Mesenteric fat pad (tissue), 1 donor: Measurements from ENCODE around the gene CDADC1. TPM values are rescaled to one million over a fixed set of nuclear protein-coding genes. Genes with fewer than 3 reads are reported as not detected.

Experiments used
- total RNA-seq: library from RNA; stranded (reverse); fragmentation: NEBNext Ultra II Directional; extraction: Animal tissue kit (Norgen Biotek cat#: 25700); gene quantifications from one replicate; pipeline ENCODE4 v1.2.1, GENCODE V29; 2021
- donor health status: DM: yes; HTN: yes; CAD: no.

The CDADC1 gene
- total RNA-seq, 1 donor from 2014 or later, result 12.3 TPM

Other genes with a start within 250 kb of the CDADC1 start
- not detected for gene MLNR, start 27.6 kb upstream of the CDADC1 start, total RNA-seq
- 9.3 TPM for gene CAB39L, start 196.1 kb downstream of the CDADC1 start, total RNA-seq
- gene SETDB2, start 196.3 kb downstream of the CDADC1 start, total RNA-seq, result 8.1 TPM
- gene PHF11, start 248.0 kb downstream of the CDADC1 start, total RNA-seq, result 52.4 TPM